ENCODE measurements around the gene NGB.

DNA sequence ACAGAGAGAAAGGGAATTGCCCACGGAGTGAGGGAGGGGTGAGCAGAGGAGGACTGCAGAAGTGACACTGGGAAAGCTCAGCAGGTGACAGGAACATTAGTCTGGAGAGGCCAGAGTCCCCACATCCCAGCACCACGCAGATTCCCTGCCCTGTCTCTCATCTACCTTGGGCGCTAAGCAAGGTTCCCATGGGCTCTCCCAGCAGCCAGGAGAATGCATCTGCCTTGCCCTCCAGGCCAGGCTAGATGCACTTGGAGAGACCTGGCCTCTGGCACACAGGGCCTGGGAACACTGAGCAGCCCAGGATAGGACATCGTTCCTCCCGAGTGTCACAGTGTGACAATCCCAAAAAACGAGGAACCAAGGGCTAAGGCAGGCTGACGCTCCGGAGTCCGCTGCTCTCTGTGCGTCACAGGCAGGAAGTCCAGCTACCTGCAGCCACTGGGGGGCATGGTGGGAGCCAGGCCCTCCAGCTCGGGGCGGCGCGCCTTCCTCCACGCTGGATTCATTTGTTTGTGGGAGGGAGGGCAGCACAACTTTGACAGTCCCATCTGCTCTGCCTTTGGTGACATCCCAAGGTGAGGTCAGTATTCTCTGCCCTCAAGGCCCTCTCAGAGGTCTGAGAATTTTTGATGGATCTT lies 5.4 kb upstream of the NGB start:
- no peak for TF ChIP-seq POLR2AphosphoS5 (IDR thresholded peaks at IDR 0.05; ENCODE audit: low read depth, low read length)
- TF ChIP-seq TAF1 (IDR thresholded peaks at IDR 0.05; ENCODE audit: borderline replicate concordance, low read depth, low read length), result no peak
- TF ChIP-seq POLR2A (IDR thresholded peaks at IDR 0.05; ENCODE audit: low read depth, low read length), result no peak

Data from GM12892 (cell line).